NB4 (cell line): ENCODE measurements around the gene PITPNC1.
"Not testable (repeated sequence)": the region's sequence is repeated elsewhere in the genome, so short reads cannot be mapped to it uniquely, and the experiment has no call there.

Source experiments
- DNase-seq: peaks from one replicate; pipeline ENCODE4 v3.0.0; 2010; ENCODE audit warnings: low read depth
- H3K4me3 ChIP-seq: one replicate; pipeline ENCODE4 v1.5.1; 2011; ENCODE audit warnings: mild to moderate bottlenecking, low read depth, low read length, moderate library complexity
- CTCF ChIP-seq: IDR thresholded peaks from one replicate; pipeline ENCODE4 v1.5.1; 2012; ENCODE audit warnings: low read depth, low read length
- MAX ChIP-seq: IDR thresholded peaks from 2 replicates; pipeline ENCODE4 v1.6.1; 2011; ENCODE audit warnings: low read depth, low read length
- MYC ChIP-seq: IDR thresholded peaks from 2 replicates; pipeline ENCODE4 v1.6.1; 2011; ENCODE audit warnings: low read depth, low read length
- POLR2A ChIP-seq: IDR thresholded peaks from 2 replicates; pipeline ENCODE4 v1.6.1; 2011; ENCODE audit warnings: mild to moderate bottlenecking; ENCODE audit not compliant: insufficient read length; ENCODE audit errors: extremely low read depth

PITPNC1 gene

GRCh38 chr17:67401106-67401505 is 24.0 kb downstream of the PITPNC1 start:
- H3K4me3 ChIP-seq, result no peak overlapping the region
- TF ChIP-seq POLR2A (no peak), MAX (no peak), CTCF (no peak), MYC (no peak)
- DNase-seq, result no peak

- peak; percentile 90 for DNase-seq
- no peak for TF ChIP-seq MYC
- TF ChIP-seq MAX, result no peak
- TF ChIP-seq POLR2A, result no peak
- no peak for TF ChIP-seq CTCF
- H3K4me3 ChIP-seq, result peak overlapping the region; percentile 2
Measured at GRCh38 chr17:67401598-67402504, 24.8 kb downstream of the PITPNC1 start.

GRCh38 chr17:67403065-67403464 is 26.0 kb downstream of the PITPNC1 start:
- TF ChIP-seq POLR2A, result no peak
- no peak for TF ChIP-seq CTCF
- no peak for TF ChIP-seq MAX
- no peak for TF ChIP-seq MYC
- DNase-seq, result no peak
- H3K4me3 ChIP-seq, result no peak overlapping the region

GRCh38 chr17:67403483-67403882 is 26.4 kb downstream of the PITPNC1 start:
- DNase-seq, result no peak
- H3K4me3 ChIP-seq, result no peak overlapping the region
- TF ChIP-seq MAX (no peak), POLR2A (no peak), MYC (no peak), CTCF (no peak)

GRCh38 chr17:67408455-67408830 is 31.4 kb downstream of the PITPNC1 start:
- H3K4me3 ChIP-seq, DNase-seq: not testable (repeated sequence)

GRCh38 chr17:67411397-67411796 is 34.3 kb downstream of the PITPNC1 start:
- DNase-seq, result peak; percentile 41
- H3K4me3 ChIP-seq, result no peak overlapping the region
- TF ChIP-seq CTCF, result no peak
- TF ChIP-seq MAX, result no peak
- no peak for TF ChIP-seq POLR2A
- TF ChIP-seq MYC, result no peak
